ENCODE data around the gene ATP10B. TPM values are rescaled to one million over a fixed set of nuclear protein-coding genes. Genes with fewer than 3 reads are reported as not detected.

Gene ATP10B
- total and polyA plus RNA-seq, 2 of the 8 experiments (the other 6 are each of a cell fraction or from before 2014, with no cell fraction given) = 0.06 to 0.11 TPM

DNA sequence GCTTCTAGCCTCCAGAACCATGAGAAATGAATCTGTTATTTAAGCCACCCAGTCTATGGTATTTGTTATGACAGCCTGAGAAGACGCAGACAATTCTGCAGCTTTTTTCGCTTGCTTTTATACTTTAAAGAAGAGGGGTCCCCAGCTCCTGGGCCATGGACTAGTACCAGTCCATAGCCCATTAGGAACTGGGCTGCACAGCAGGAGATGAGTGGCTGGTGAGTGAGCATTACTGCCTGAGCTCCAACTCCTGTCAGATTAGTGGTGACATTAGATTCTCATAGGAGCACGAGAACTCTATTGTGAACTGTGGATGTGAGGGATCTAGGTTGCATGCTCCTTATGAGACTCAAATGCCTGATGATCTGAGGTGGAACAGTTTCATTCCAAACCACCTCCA, 278.7 kb downstream of the ATP10B start (continued):
- TF ChIP-seq FOSL1 (IDR thresholded peaks at IDR 0.05; ENCODE audit: insufficient read depth, low read depth, low read length) (no peak), SIX5 (IDR thresholded peaks at IDR 0.05; ENCODE audit: low read depth, low read length) (no peak), CBX5 (IDR thresholded peaks at IDR 0.05; ENCODE audit: low read depth, low read length) (no peak), RBBP5 (IDR thresholded peaks at IDR 0.05; ENCODE audit: borderline replicate concordance, low read depth, low read length) (no peak), SP1 (IDR thresholded peaks at IDR 0.05; ENCODE audit: low read depth, low read length) (no peak), GTF2F1 (IDR thresholded peaks at IDR 0.05; ENCODE audit: borderline replicate concordance, low read depth, low read length) (no peak)
- TF ChIP-seq, protein P1, sequence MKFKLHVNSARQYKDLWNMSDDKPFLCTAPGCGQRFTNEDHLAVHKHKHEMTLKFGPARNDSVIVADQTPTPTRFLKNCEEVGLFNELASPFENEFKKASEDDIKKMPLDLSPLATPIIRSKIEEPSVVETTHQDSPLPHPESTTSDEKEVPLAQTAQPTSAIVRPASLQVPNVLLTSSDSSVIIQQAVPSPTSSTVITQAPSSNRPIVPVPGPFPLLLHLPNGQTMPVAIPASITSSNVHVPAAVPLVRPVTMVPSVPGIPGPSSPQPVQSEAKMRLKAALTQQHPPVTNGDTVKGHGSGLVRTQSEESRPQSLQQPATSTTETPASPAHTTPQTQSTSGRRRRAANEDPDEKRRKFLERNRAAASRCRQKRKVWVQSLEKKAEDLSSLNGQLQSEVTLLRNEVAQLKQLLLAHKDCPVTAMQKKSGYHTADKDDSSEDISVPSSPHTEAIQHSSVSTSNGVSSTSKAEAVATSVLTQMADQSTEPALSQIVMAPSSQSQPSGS (IDR thresholded peaks at IDR 0.05; ENCODE audit: low read length) = no peak

All from H1 (cell line).